K562 (cell line): Measurements from ENCODE around the gene BAIAP2. TPM values are rescaled to one million over a fixed set of nuclear protein-coding genes. Genes with fewer than 3 reads are reported as not detected.

Experiments used
- ATAC-seq: fragments of 200-7000 bp; cut with Tn5 transposase; 3 replicates; pipeline ENCODE4 v1.9.1; 2020; ENCODE audit warnings: moderate library complexity
- BruUV-seq: library from RNA; stranded (reverse); fragments of 400-500 nt; replicated peaks from 2 replicates; lab custom pipeline; 2021; lab: Mats Ljungman, UMichigan
- CTCF ChIA-PET: fragments of 300-600 bp; formaldehyde crosslinking; extraction: SDS; loops from one replicate; lab custom pipeline; 2021; ENCODE audit warnings: low intra/inter-chr PET ratio; lab: Yijun Ruan, JAX
- POLR2A ChIA-PET: fragments of 300-600, 350-650 bp; sonication (Branson Sonifier 250); formaldehyde crosslinking; extraction: SDS; loops from one replicate; lab custom pipeline; 2021; ENCODE audit warnings: antibody characterized with exemption, inconsistent platforms; lab: Yijun Ruan, JAX
- DNase-seq, 4 experiments: peaks; one replicate each; pipeline versions ENCODE4 v3.0.0 to v3.0.0-alpha.2; 2011 to 2018; ENCODE audit warnings: low spot score in 3 of 4, mixed read lengths in 3 of 4; ENCODE audit errors: extremely low read depth in 1 of 4
- FAIRE-seq: peaks from 2 replicates; lab custom pipeline; 2011; peaks lifted over from hg19 to GRCh38; lab: Jason Lieb, UNC
- H2AFZ ChIP-seq: 2 replicates; pipeline ENCODE4 v1.6.0; 2011; ENCODE audit warnings: low read depth, low read length, control low read depth, inconsistent platforms
- H3K27ac ChIP-seq: fragments of 200-600 bp; 3 replicates; pipeline ENCODE4 v1.8.0; 2011; ENCODE audit warnings: low read depth, mild to moderate bottlenecking, control low read depth, inconsistent platforms, low read length, moderate library complexity, mixed read lengths; ENCODE audit errors: extremely low read depth
- H3K27me3 ChIP-seq, 2 experiments: fragments of 300-600 bp in 1 of 2; 2 replicates in 1 of 2; 3 replicates in 1 of 2; pipeline versions ENCODE4 v1.6.0 to v1.8.0; 2011; ENCODE audit warnings: inconsistent platforms in 2 of 2, low read length in 2 of 2, mild to moderate bottlenecking in 1 of 2, mixed read lengths in 1 of 2, moderate library complexity in 1 of 2; ENCODE audit not compliant: control insufficient read depth in 2 of 2, insufficient read depth in 2 of 2
- H3K36me3 ChIP-seq: fragments of 300-600 bp; 3 replicates; pipeline ENCODE4 v1.8.0; 2011; ENCODE audit warnings: mild to moderate bottlenecking, low read length, inconsistent platforms; ENCODE audit not compliant: control insufficient read depth, insufficient read depth
- H3K4me1 ChIP-seq, 2 experiments: fragments of 200-600 bp in 1 of 2; replicated peaks in 1 of 2; 2 replicates in 1 of 2; 3 replicates in 1 of 2; pipeline versions ENCODE4 v1.5.1 to v1.8.0; 2011; ENCODE audit warnings: inconsistent platforms in 2 of 2, low read length in 2 of 2, mild to moderate bottlenecking in 1 of 2, mixed read lengths in 1 of 2, moderate library complexity in 1 of 2; ENCODE audit not compliant: control insufficient read depth in 2 of 2, insufficient read depth in 2 of 2
- H3K4me2 ChIP-seq: 2 replicates; pipeline ENCODE4 v1.6.1; 2011; ENCODE audit warnings: low read length, control low read depth, inconsistent platforms, mixed read lengths; ENCODE audit not compliant: insufficient read depth
- H3K4me3 ChIP-seq: fragments of 200-600 bp; sonication (generic), shearing (Covaris generic); 2 replicates; pipeline ENCODE4 v1.5.1; 2016; ENCODE audit warnings: control low read depth, inconsistent platforms
- H3K79me2 ChIP-seq: fragments of 200-600 bp; 3 replicates; pipeline ENCODE4 v1.8.0; 2011; ENCODE audit warnings: low read length, inconsistent platforms; ENCODE audit not compliant: control insufficient read depth, insufficient read depth
- H3K9ac ChIP-seq, 2 experiments: 2 replicates each; pipeline versions ENCODE4 v1.6.0 to v1.6.1; 2011; ENCODE audit warnings: low read depth in 2 of 2, low read length in 2 of 2, control low read depth in 1 of 2, inconsistent platforms in 1 of 2, mild to moderate bottlenecking in 1 of 2, mixed read lengths in 1 of 2; ENCODE audit not compliant: insufficient read depth in 1 of 2
- H3K9me1 ChIP-seq: one replicate; pipeline ENCODE4 v1.6.0; 2011; ENCODE audit warnings: inconsistent platforms, mild to moderate bottlenecking, low read length, moderate library complexity; ENCODE audit not compliant: control insufficient read depth, insufficient read depth
- H3K9me3 ChIP-seq: replicated peaks from 2 replicates; pipeline ENCODE4 v1.5.1; 2011; ENCODE audit warnings: low read depth, low read length, inconsistent platforms; ENCODE audit not compliant: control insufficient read depth, insufficient read depth
- H4K20me1 ChIP-seq: replicated peaks from 2 replicates; pipeline ENCODE4 v1.6.1; 2011; ENCODE audit warnings: low read length, inconsistent platforms, mixed read lengths; ENCODE audit not compliant: control insufficient read depth, insufficient read depth
- ARHGAP35 ChIP-seq: fragments of 450-650 bp; IDR thresholded peaks from 2 replicates; pipeline ENCODE4 v1.6.1; 2018; ENCODE audit not compliant: partially characterized antibody
- ETV5 ChIP-seq: sonication (generic); formaldehyde crosslinking; IDR thresholded peaks from 2 replicates; pipeline ENCODE4 v1.4.0; 2020; ENCODE audit warnings: low read depth, mild to moderate bottlenecking, missing genetic modification reagents
- FOXJ3 ChIP-seq: sonication (generic); formaldehyde crosslinking; IDR thresholded peaks from 2 replicates; pipeline ENCODE4 v1.4.0; 2020; ENCODE audit warnings: mild to moderate bottlenecking, missing genetic modification reagents
- HDGF ChIP-seq: fragments of 450-650 bp; IDR thresholded peaks from 2 replicates; pipeline ENCODE4 v1.6.1; 2016
- HMG20B ChIP-seq: fragments of 250-450 bp; sonication (Bioruptor Pico); IDR thresholded peaks from 2 replicates; pipeline ENCODE4 v1.5.0; 2021; ENCODE audit warnings: mild to moderate bottlenecking
- NBN ChIP-seq: fragments of 450-650 bp; IDR thresholded peaks from 2 replicates; pipeline ENCODE4 v1.6.1; 2016; ENCODE audit warnings: low read depth, mild to moderate bottlenecking
- NR2C2 ChIP-seq, 2 experiments: fragments of 200-800 bp in 1 of 2; sonication (Bioruptor generic) in 1 of 2; sonication (generic) in 1 of 2; formaldehyde crosslinking in 1 of 2; IDR thresholded peaks; 2 replicates each; pipeline versions ENCODE4 v1.6.1 to v1.8.0; 2016 to 2022; ENCODE audit warnings: mild to moderate bottlenecking in 1 of 2, missing compliant biosample characterization in 1 of 2, missing genetic modification characterization in 1 of 2, missing genetic modification reagents in 1 of 2
- SMAD4 ChIP-seq: fragments of 250-450 bp; sonication (Bioruptor Pico); conservative IDR thresholded peaks from 2 replicates; pipeline ENCODE4 v1.8.0; 2021; ENCODE audit warnings: inconsistent platforms, mild to moderate bottlenecking, moderate library complexity
- SREBF1 ChIP-seq: fragments of 150-350 bp; IDR thresholded peaks from 2 replicates; pipeline ENCODE4 v1.6.1; 2014; ENCODE audit warnings: antibody characterized with exemption, low read depth, low read length, borderline replicate concordance
- STAT5B ChIP-seq: fragments of 250-450 bp; sonication (Bioruptor Pico); IDR thresholded peaks from 2 replicates; pipeline ENCODE4 v1.8.0; 2021; ENCODE audit warnings: mild to moderate bottlenecking, inconsistent platforms
- ZBED1 ChIP-seq: IDR thresholded peaks from 2 replicates; pipeline ENCODE4 v1.6.1; 2014
- ZNF133 ChIP-seq: fragments of 250-450 bp; sonication (Bioruptor Pico); IDR thresholded peaks from 2 replicates; pipeline ENCODE4 v1.4.0; 2020; ENCODE audit warnings: mild to moderate bottlenecking
- WGBS: fragments of 100-300 bp; shearing (Covaris generic); methylation state at CpG from one replicate; pipeline ENCODE4 v1.1.6; 2016; ENCODE audit warnings: low coverage, mixed read lengths; ENCODE audit not compliant: insufficient coverage; ENCODE audit errors: missing lambda C conversion rate; 5-methylcytosine and 5-hydroxymethylcytosine counted together
- in situ Hi-C: fragments of 300-500 bp; cut with MboI; formaldehyde crosslinking; loops from 4 replicates; pipeline ENCODE4 v1.15.0; 2018; ENCODE audit warnings: inconsistent platforms, mixed read lengths
- intact Hi-C: fragments of 100-400 bp; cut with micrococcal nuclease; formaldehyde crosslinking; loops from 2 replicates; pipeline ENCODE4 v1.14.2; 2022
- polyA plus RNA-seq, 8 experiments: library from polyadenylated mRNA; depleted of rRNA in 4 of 8; stranded (reverse) in 5 of 8; unstranded in 3 of 8; fragments of >200 nt; fragmentation: Nextera tagmentation in 2 of 8; fragmentation: Illumina TruSeq in 1 of 8; extraction: Ambion mirVana in 2 of 8; extraction: Trizol in 1 of 8; gene quantifications; 2 replicates each; pipeline versions ENCODE4 v1.2.1 to v1.2.3, GENCODE V29; 2011 to 2014; ENCODE audit warnings: inconsistent platforms in 1 of 8, missing spikeins in 1 of 8
- total RNA-seq, 7 experiments: library from RNA; depleted of rRNA in 6 of 7; stranded (reverse); fragments of >200 nt in 6 of 7; fragmentation: Illumina TruSeq in 2 of 7; extraction: Trizol in 2 of 7; gene quantifications; 2 replicates each; pipeline versions ENCODE4 v1.2.1 to v1.2.3, GENCODE V29; 2011 to 2021; ENCODE audit warnings: low replicate concordance in 1 of 7

BAIAP2 gene
- total and polyA plus RNA-seq, 9 of the 15 experiments (the other 6 are each of a cell fraction or from before 2014, with no cell fraction given): 2.3 to 51.6 (median 18.4) TPM

DNA sequence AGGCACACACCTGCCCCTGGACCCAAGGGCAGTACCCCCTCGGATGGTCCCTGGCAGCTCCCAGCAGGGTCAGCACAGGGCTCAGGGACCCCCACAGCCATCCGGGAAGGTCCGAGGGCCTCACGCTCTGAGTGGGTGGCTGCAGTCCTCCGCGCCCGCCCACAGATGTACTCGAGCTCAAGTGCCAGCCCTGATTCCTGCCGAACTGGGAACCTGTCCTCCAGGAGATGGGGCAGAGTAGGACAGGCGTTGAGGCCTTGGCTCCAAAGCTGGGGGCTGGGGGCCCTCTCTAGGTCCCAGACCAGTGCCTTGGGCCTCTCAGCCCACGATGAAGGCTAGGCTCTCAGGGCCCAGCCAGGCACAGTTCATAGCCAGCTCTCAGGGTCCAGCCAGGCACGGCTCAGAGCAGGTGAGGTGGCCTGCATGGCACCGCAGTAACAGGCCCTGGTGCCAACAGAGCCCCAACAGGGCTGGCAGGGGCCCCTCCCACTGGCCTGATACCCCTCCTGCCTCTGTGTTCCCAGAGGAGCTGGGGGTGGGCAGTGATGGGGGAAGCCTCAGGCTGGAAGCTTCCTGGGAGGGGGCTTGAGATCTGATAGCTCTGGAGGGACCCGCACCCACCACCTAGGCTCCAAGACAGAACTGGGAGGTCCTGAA is 94.9 kb downstream of the BAIAP2 start:
- POLR2A ChIA-PET: interaction anchor here (0.6 kb wide), 1 partner anchor 737 kb away, joined by 3 read pairs; no protein-coding TSS in a partner anchor
- intact Hi-C loops: no loop called here
- no peaks in the 10 kb centered on the region for H3K79me2 ChIP-seq
- no peaks in the 10 kb centered on the region for H3K36me3 ChIP-seq
- in situ Hi-C loops: loop anchor here (25.0 kb wide), 1 partner anchor 107 kb away; the partner anchor contains the start of genes NDUFAF8 and TEPSIN
- no peaks in the 10 kb centered on the region for H3K9me3 ChIP-seq
- BruUV-seq: no TSS peak
- TF ChIP-seq SMAD4 (CRISPR knock-in tag) (no peak), ARHGAP35 (no peak), ETV5 (CRISPR knock-in tag) (no peak), NBN (no peak), ZNF133 (CRISPR knock-in tag) (no peak), FOXJ3 (no peak), HDGF (no peak), STAT5B (no peak), NR2C2 (CRISPR knock-in tag; IDR thresholded peaks at IDR 0.05) (no peak), NR2C2 (tag; IDR thresholded peaks at IDR 0.05) (no peak), SREBF1 (no peak), ZBED1 (no peak), HMG20B (CRISPR knock-in tag) (no peak)
- H3K9me1 ChIP-seq: no peaks in the 10 kb centered on the region
- H3K4me2 ChIP-seq: no peak overlapping the region
- peaks cover 6 to 87% of the 10 kb centered on the region in 2 experiments; a peak in 4 of 5 replicates for H3K4me1 ChIP-seq
- no peak overlapping the region for H3K4me3 ChIP-seq
- DNase-seq (no peak), ATAC-seq (no peak), FAIRE-seq (no peak)
- H3K27ac ChIP-seq: no peak overlapping the region
- H3K27me3 ChIP-seq: peaks cover 9 to 21% of the 10 kb centered on the region in 2 experiments; a peak in 4 of 5 replicates
- WGBS: 33% methylated on average over 14 of the region's 14 CpGs
- H3K9ac ChIP-seq: peak overlapping the region in 1 of 2 experiments; percentile 61; a peak in 1 of 4 replicates
- peaks cover 6% of the 10 kb centered on the region for H4K20me1 ChIP-seq
- H2AFZ ChIP-seq: no peak overlapping the region
- CTCF ChIA-PET: interaction anchor here (0.5 to 0.6 kb wide), 2 partner anchors 93 to 354 kb away, joined by 3 to 6 read pairs; no protein-coding TSS in a partner anchor
